Mammary epithelial cell (primary cell): ENCODE results near the gene KLHL6.

Source experiments
- CTCF ChIP-seq, 2 donors: IDR thresholded peaks in 1 of 2; conservative IDR thresholded peaks in 1 of 2; 2 replicates each; pipeline ENCODE4 v1.5.1; 2011 to 2012; ENCODE audit warnings: inconsistent platforms in 2 of 2, low read length in 2 of 2, mild to moderate bottlenecking in 2 of 2, control low read depth in 1 of 2, low read depth in 1 of 2; ENCODE audit not compliant: insufficient read depth in 1 of 2; ENCODE audit errors: extremely low read depth in 1 of 2
- EZH2 ChIP-seq: IDR thresholded peaks from 2 replicates; pipeline ENCODE4 v1.6.1; 2012; ENCODE audit warnings: low read length, inconsistent platforms, borderline replicate concordance

GRCh38 chr3:183448369-183449128, 107.0 kb downstream of the KLHL6 start:
- TF ChIP-seq EZH2, result no peak
- no peak for TF ChIP-seq CTCF (conservative IDR thresholded peaks at IDR 0.05 in 1 of 2, IDR thresholded peaks at IDR 0.05 in 1 of 2; ENCODE audit: extremely low read depth in 1 of 2, insufficient read depth in 1 of 2, low read depth in 1 of 2, low read length in 2 of 2)
